Smooth muscle cell (in vitro differentiated cells): ENCODE results near the gene CCDC150. TPM values are rescaled to one million over a fixed set of nuclear protein-coding genes. Genes with fewer than 3 reads are reported as not detected.
"Not testable (repeated sequence)": the region's sequence is repeated elsewhere in the genome, so short reads cannot be mapped to it uniquely, and the experiment has no call there.

Experiments
- DNase-seq: peaks from one replicate; lab custom pipeline; 2025; ENCODE audit not compliant: unreplicated experiment; lab: John Stamatoyannopoulos, UW
- H2AFZ ChIP-seq: fragments of 200-600 bp; sonication (generic); 2 replicates; pipeline ENCODE4 v1.6.0; 2016; ENCODE audit warnings: antibody characterized with exemption, low read depth, mild to moderate bottlenecking
- H3F3A ChIP-seq: fragments of 200-600 bp; sonication (generic); 2 replicates; pipeline ENCODE4 v1.6.0; 2017; ENCODE audit warnings: antibody characterized with exemption, low read depth
- H3K27ac ChIP-seq: fragments of 200-600 bp; sonication (generic); 2 replicates; pipeline ENCODE4 v1.5.1; 2016; ENCODE audit warnings: low read depth, mild to moderate bottlenecking
- H3K27me3 ChIP-seq: fragments of 200-600 bp; sonication (generic); 2 replicates; pipeline ENCODE4 v1.6.1; 2016; ENCODE audit warnings: low read depth, mild to moderate bottlenecking
- H3K36me3 ChIP-seq: fragments of 200-600 bp; sonication (generic); 2 replicates; pipeline ENCODE4 v1.5.1; 2016; ENCODE audit warnings: low read depth
- H3K4me1 ChIP-seq: fragments of 200-600 bp; sonication (generic); 2 replicates; pipeline ENCODE4 v1.5.1; 2016; ENCODE audit warnings: low read depth
- H3K4me2 ChIP-seq: fragments of 200-600 bp; sonication (generic); 2 replicates; pipeline ENCODE4 v1.6.0; 2016; ENCODE audit warnings: mild to moderate bottlenecking
- H3K4me3 ChIP-seq: fragments of 200-600 bp; sonication (generic); 2 replicates; pipeline ENCODE4 v1.5.1; 2016; ENCODE audit warnings: mild to moderate bottlenecking
- H3K79me2 ChIP-seq: fragments of 200-600 bp; sonication (generic); 2 replicates; pipeline ENCODE4 v1.6.0; 2016; ENCODE audit warnings: low read depth, mild to moderate bottlenecking
- H3K9ac ChIP-seq: fragments of 200-600 bp; sonication (generic); 2 replicates; pipeline ENCODE4 v1.6.0; 2016; ENCODE audit warnings: low read depth
- H3K9me3 ChIP-seq: fragments of 200-600 bp; sonication (generic); replicated peaks from 2 replicates; pipeline ENCODE4 v1.5.1; 2016; ENCODE audit warnings: low read depth
- H4K20me1 ChIP-seq: fragments of 200-600 bp; sonication (generic); 2 replicates; pipeline ENCODE4 v1.6.0; 2016; ENCODE audit warnings: low read depth
- WGBS: methylation state at CpG from one replicate; pipeline ENCODE4 v1.1.7; 2016; ENCODE audit warnings: low lambda C conversion rate; 5-methylcytosine and 5-hydroxymethylcytosine counted together
- polyA plus RNA-seq: library from polyadenylated mRNA; unstranded; fragments of >200 nt; fragmentation: Nextera tagmentation; extraction: Ambion mirVana; gene quantifications from 2 replicates; pipeline ENCODE4 v1.2.1, GENCODE V29; 2016
- total RNA-seq: library from RNA; depleted of rRNA; stranded (reverse); fragments of >200 nt; gene quantifications from 2 replicates; pipeline ENCODE4 v1.2.3, GENCODE V29; 2014
- TF ChIP-seq, protein P1 (sequence below): fragments of 200-600 bp; sonication (generic); IDR thresholded peaks from 2 replicates; pipeline ENCODE4 v1.5.1; 2017; ENCODE audit warnings: borderline replicate concordance, mild to moderate bottlenecking, antibody characterized with exemption; ENCODE audit not compliant: insufficient read depth, poor library complexity, severe bottlenecking

CCDC150 gene
- total and polyA plus RNA-seq, 2 experiments from 2014 or later, result 2.0 to 2.5 TPM

DNA sequence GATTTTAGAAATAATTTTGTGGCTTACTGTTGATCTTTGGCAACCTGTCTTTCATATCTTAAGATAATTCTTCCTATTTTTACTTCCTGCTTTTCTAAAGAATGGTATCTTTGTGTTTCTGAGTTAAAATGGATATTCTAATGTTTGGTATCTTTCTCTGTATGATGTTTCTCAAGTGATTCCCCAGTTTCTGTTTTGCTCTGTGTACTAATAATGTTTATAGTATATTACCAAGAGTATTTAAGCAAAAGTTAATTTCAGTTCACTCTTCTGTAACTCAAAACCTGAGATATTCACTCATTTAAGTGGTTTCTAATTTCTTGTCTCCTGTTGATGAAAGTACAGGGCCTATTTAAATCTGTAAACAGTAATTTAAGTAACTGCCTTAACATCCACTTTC lies 58.3 kb downstream of the CCDC150 start:
- Histone ChIP-seq H3F3A (no peaks in the 10 kb centered on the region), H3K79me2 (no peaks in the 10 kb centered on the region), H4K20me1 (no peaks in the 10 kb centered on the region), H3K27ac (no peak overlapping the region), H3K4me2 (no peak overlapping the region), H3K4me1 (no peaks in the 10 kb centered on the region), H3K9me3 (no peaks in the 10 kb centered on the region), H3K9ac (no peak overlapping the region), H3K4me3 (no peak overlapping the region), H3K36me3 (no peaks in the 10 kb centered on the region), H2AFZ (no peak overlapping the region), H3K27me3 (no peaks in the 10 kb centered on the region)
- no peak for DNase-seq
- TF ChIP-seq, protein P1, sequence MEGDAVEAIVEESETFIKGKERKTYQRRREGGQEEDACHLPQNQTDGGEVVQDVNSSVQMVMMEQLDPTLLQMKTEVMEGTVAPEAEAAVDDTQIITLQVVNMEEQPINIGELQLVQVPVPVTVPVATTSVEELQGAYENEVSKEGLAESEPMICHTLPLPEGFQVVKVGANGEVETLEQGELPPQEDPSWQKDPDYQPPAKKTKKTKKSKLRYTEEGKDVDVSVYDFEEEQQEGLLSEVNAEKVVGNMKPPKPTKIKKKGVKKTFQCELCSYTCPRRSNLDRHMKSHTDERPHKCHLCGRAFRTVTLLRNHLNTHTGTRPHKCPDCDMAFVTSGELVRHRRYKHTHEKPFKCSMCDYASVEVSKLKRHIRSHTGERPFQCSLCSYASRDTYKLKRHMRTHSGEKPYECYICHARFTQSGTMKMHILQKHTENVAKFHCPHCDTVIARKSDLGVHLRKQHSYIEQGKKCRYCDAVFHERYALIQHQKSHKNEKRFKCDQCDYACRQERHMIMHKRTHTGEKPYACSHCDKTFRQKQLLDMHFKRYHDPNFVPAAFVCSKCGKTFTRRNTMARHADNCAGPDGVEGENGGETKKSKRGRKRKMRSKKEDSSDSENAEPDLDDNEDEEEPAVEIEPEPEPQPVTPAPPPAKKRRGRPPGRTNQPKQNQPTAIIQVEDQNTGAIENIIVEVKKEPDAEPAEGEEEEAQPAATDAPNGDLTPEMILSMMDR, result no peak

DNA sequence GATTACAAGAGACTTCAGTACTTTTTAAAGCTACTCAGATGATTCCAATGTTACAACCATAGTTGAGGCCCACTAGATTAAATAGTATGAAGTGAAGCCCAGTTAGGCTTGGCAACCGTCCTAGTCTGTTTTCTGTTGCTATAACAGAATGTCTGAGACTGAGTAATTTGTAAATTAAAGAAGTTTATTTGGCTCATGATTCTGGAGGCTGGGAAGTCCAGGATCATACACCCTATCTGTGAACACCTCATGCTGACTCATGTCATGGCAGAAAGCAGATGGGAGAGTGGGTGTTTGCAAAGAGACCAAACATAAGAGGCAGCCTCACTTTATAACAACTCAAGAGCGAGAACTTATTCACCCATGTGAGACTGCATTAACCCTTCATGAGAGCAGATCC lies 63.1 kb downstream of the CCDC150 start:
- TF ChIP-seq, protein P1, result no peak
- Histone ChIP-seq H3K36me3 (no peaks in the 10 kb centered on the region), H3K27ac (no peak overlapping the region), H3K9ac (no peak overlapping the region), H3K27me3 (no peaks in the 10 kb centered on the region), H3K9me3 (no peaks in the 10 kb centered on the region), H3K4me1 (no peaks in the 10 kb centered on the region), H3F3A (no peaks in the 10 kb centered on the region), H3K4me2 (no peak overlapping the region), H2AFZ (no peak overlapping the region), H3K4me3 (no peak overlapping the region), H3K79me2 (no peaks in the 10 kb centered on the region), H4K20me1 (no peaks in the 10 kb centered on the region)
- no peak for DNase-seq
- WGBS, result 64% methylated on average over 2 of the region's 2 CpGs

DNA sequence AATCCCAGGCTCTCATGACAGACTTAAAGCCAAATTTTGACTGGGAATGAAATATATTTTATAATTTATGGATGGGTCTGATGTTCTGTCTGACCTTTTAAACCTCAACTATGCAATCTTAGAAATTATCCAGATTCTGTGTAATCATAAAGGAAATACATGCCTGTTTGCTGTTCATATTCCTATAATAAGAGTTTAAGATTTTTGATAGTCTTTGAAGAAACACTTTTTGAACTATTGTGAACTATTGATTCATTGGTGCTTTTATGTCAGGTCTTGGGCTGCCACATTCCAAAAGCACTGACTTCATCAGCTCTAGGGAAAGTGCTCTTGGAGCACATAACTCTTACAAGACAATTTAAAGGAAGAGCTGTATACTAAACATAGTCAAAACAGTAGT lies 64.2 kb downstream of the CCDC150 start:
- no peaks in the 10 kb centered on the region for H3K79me2 ChIP-seq
- DNase-seq, result no peak
- no peak overlapping the region for H3K4me3 ChIP-seq
- TF ChIP-seq, protein P1, result no peak
- H4K20me1 ChIP-seq, result no peaks in the 10 kb centered on the region
- no peaks in the 10 kb centered on the region for H3K36me3 ChIP-seq
- no peak overlapping the region for H3K4me2 ChIP-seq
- no peaks in the 10 kb centered on the region for H3K27me3 ChIP-seq
- H3K9ac ChIP-seq, result no peak overlapping the region
- no peaks in the 10 kb centered on the region for H3K9me3 ChIP-seq
- H3K27ac ChIP-seq, result peak overlapping the region; percentile 1
- no peak overlapping the region for H2AFZ ChIP-seq
- no peaks in the 10 kb centered on the region for H3F3A ChIP-seq
- H3K4me1 ChIP-seq, result no peaks in the 10 kb centered on the region

DNA sequence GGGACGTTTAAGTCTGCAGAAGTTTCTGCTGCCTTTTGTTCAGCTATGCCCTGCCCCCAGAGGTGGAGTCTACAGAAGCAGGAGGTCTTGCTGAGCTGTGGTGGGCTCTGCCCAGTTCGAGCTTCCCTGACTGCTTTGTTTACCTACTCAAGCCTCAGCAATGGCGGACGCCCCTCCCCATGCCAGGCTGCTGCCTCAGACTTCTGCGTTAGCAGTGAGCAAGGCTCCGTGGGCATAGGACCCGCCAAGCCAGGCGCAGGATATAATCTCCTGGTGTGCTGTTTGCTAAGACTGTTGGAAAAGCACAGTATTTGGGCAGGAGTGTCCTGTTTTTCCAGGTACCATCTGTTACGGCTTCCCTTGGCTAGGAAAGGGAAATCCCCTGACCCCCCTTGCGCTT lies 70.5 kb downstream of the CCDC150 start:
- not testable (repeated sequence) for H2AFZ ChIP-seq, H3K9ac ChIP-seq, H3K9me3 ChIP-seq, H3K79me2 ChIP-seq, H3K4me1 ChIP-seq, H3K27me3 ChIP-seq, H3K27ac ChIP-seq, H4K20me1 ChIP-seq, H3F3A ChIP-seq, H3K36me3 ChIP-seq, H3K4me3 ChIP-seq, H3K4me2 ChIP-seq, DNase-seq
- 98% methylated on average over 10 of the region's 10 CpGs for whole genome bisulfite sequencing
